HepG2 (cell line): Measurements from ENCODE around the gene EI24. TPM values are rescaled to one million over a fixed set of nuclear protein-coding genes. Genes with fewer than 3 reads are reported as not detected.

Source experiments
- ARID2 ChIP-seq: sonication (generic); formaldehyde crosslinking; IDR thresholded peaks from 2 replicates; pipeline ENCODE4 v1.8.1; 2022; ENCODE audit warnings: mild to moderate bottlenecking, missing genetic modification reagents, borderline replicate concordance
- CREM ChIP-seq, 2 experiments: sonication (generic) in 1 of 2; formaldehyde crosslinking in 1 of 2; IDR thresholded peaks; 2 replicates each; pipeline versions ENCODE4 v1.4.0 to v1.6.1; 2016 to 2020; ENCODE audit warnings: antibody characterized with exemption in 1 of 2, mild to moderate bottlenecking in 1 of 2, missing genetic modification reagents in 1 of 2
- HNF4G ChIP-seq, 2 experiments: sonication (generic) in 1 of 2; formaldehyde crosslinking in 1 of 2; IDR thresholded peaks; 2 replicates each; pipeline versions ENCODE4 v1.4.0 to v1.6.1; 2011 to 2020; ENCODE audit warnings: borderline replicate concordance in 2 of 2, low read depth in 2 of 2, mild to moderate bottlenecking in 2 of 2, low read length in 1 of 2, missing genetic modification reagents in 1 of 2, moderate library complexity in 1 of 2
- KMT2B ChIP-seq: IDR thresholded peaks from 2 replicates; pipeline ENCODE4 v1.6.1; 2016; ENCODE audit warnings: missing genetic modification reagents, missing compliant biosample characterization
- MXI1 ChIP-seq: IDR thresholded peaks from 3 replicates; pipeline ENCODE4 v1.6.1; 2012; ENCODE audit warnings: low read depth, low read length, inconsistent platforms, borderline replicate concordance
- PHF5A ChIP-seq: IDR thresholded peaks from one replicate; pipeline ENCODE4 v1.6.1; 2018; ENCODE audit warnings: low read depth, missing genetic modification reagents; ENCODE audit not compliant: unreplicated experiment
- SKI ChIP-seq: fragments of 450-650 bp; IDR thresholded peaks from one replicate; pipeline ENCODE4 v1.6.1; 2018; ENCODE audit warnings: mild to moderate bottlenecking; ENCODE audit not compliant: partially characterized antibody
- SMAD3 ChIP-seq: sonication (generic); formaldehyde crosslinking; IDR thresholded peaks from 2 replicates; pipeline ENCODE4 v1.4.0; 2020; ENCODE audit warnings: missing genetic modification reagents
- SP2 ChIP-seq: sonication (generic); formaldehyde crosslinking; IDR thresholded peaks from 2 replicates; pipeline ENCODE4 v1.5.1; 2020; ENCODE audit warnings: mild to moderate bottlenecking, missing genetic modification reagents
- SSRP1 ChIP-seq: IDR thresholded peaks from 2 replicates; pipeline ENCODE4 v1.6.1; 2016; ENCODE audit warnings: control low read depth
- TAF15 ChIP-seq: fragments of 200-400 bp; formaldehyde crosslinking; IDR thresholded peaks from one replicate; pipeline ENCODE4 v1.6.1; 2018; ENCODE audit warnings: mild to moderate bottlenecking, low read depth, low read length; ENCODE audit not compliant: poor library complexity, severe bottlenecking
- YY1 ChIP-seq: IDR thresholded peaks from 2 replicates; pipeline ENCODE4 v1.6.1; 2011; ENCODE audit warnings: low read length, low read depth, moderate library complexity, mild to moderate bottlenecking; ENCODE audit not compliant: insufficient read depth, insufficient replicate concordance
- ZNF343 ChIP-seq: sonication (generic); formaldehyde crosslinking; IDR thresholded peaks from 2 replicates; pipeline ENCODE4 v1.4.0; 2020; ENCODE audit warnings: mild to moderate bottlenecking, missing genetic modification reagents
- polyA plus RNA-seq, 8 experiments: library from polyadenylated mRNA; depleted of rRNA in 3 of 8; stranded (reverse) in 7 of 8; unstranded in 1 of 8; fragments of >200 nt; fragmentation: Illumina TruSeq in 4 of 8; extraction: Trizol in 4 of 8; gene quantifications; 2 replicates each; pipeline versions ENCODE4 v1.2.1 to v1.2.3, GENCODE V29; 2011 to 2016; ENCODE audit warnings: low read depth in 4 of 8, missing spikeins in 1 of 8, mixed read lengths in 1 of 8; ENCODE audit not compliant: insufficient read depth in 1 of 8
- total RNA-seq, 5 experiments: library from RNA; depleted of rRNA; stranded (reverse); fragments of >200 nt; fragmentation: Illumina TruSeq; extraction: Trizol; gene quantifications; 2 replicates each; pipeline ENCODE4 v1.2.3, GENCODE V29; 2016; ENCODE audit warnings: low read depth in 1 of 5
- TF ChIP-seq, protein P1 (sequence below): sonication (generic); formaldehyde crosslinking; IDR thresholded peaks from 2 replicates; pipeline ENCODE4 v1.5.1; 2020; ENCODE audit warnings: missing genetic modification reagents, mild to moderate bottlenecking, borderline replicate concordance
- TF ChIP-seq, protein P2 (sequence below): sonication (generic); formaldehyde crosslinking; IDR thresholded peaks from 2 replicates; pipeline ENCODE4 v1.4.0; 2020; ENCODE audit warnings: mild to moderate bottlenecking, low read depth, missing genetic modification reagents
- TF ChIP-seq, protein P3 (sequence below): sonication (generic); formaldehyde crosslinking; IDR thresholded peaks from 2 replicates; pipeline ENCODE4 v1.4.0; 2020; ENCODE audit warnings: missing genetic modification reagents
- TF ChIP-seq, protein P4 (sequence below): IDR thresholded peaks from 2 replicates; pipeline ENCODE4 v1.6.1; 2016; ENCODE audit warnings: mild to moderate bottlenecking
- TF ChIP-seq, protein P5 (sequence below): sonication (generic); formaldehyde crosslinking; IDR thresholded peaks from 2 replicates; pipeline ENCODE4 v1.4.0; 2020; ENCODE audit warnings: mild to moderate bottlenecking, missing genetic modification reagents

The EI24 gene
- total and polyA plus RNA-seq, 2 of the 13 experiments (the other 11 are each of a cell fraction or from before 2014, with no cell fraction given): 84.7 to 126 TPM

DNA sequence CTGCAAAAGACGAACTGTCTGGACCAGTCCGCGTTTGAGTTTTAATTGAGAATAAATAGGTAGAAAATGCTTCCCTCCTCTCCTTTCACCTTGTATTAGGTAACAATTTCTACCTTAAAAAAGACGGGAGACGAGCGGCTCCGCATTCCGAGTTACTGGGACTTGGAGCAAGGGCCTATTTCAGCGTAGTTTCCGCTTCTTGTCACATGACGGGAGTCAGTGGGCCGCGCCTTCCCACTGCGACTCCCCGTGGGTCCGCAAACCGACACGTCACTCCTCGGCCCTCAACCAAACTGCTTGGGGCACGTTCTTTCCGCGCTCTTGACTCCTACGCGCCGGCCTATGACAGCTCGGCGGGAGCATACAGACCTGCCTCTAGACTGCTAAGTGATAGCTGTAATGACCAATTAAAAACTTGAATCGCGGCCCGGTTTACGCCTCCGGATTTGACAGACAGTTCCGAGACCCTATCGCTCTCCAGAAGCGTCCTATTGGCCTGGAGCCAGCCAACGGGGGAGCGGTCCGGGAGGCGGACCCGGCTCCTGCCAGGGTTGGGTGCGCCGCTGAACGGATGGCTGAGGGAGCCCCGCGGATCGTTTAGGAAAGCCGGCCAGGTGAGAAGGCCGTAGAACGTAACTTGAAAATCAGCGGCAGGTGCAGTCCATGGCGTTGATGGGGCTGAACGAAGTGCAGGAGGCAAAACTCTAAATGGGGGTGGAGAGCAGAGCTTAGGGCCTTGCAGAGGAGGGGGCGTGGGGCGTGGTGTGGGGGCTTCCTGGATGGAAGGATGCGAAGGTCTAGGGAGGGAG, 23.2 kb downstream of the EI24 start, which contains the start of gene STT3A (continued):
- TF ChIP-seq HNF4G (IDR thresholded peaks at IDR 0.05; ENCODE audit: borderline replicate concordance, low read depth, low read length) (no peak), HNF4G (CRISPR knock-in tag; IDR thresholded peaks at IDR 0.05; ENCODE audit: borderline replicate concordance, low read depth) (no peak), PHF5A (no peak), ARID2 (CRISPR knock-in tag) (no peak), CREM (IDR thresholded peaks at IDR 0.05) (peak; percentile 94), CREM (CRISPR knock-in tag; IDR thresholded peaks at IDR 0.05) (no peak), SMAD3 (peak; percentile 32; the same call in 1 of the 2 replicates), MXI1 (peak; percentile 79; the same call in 1 of the 3 replicates), SP2 (CRISPR knock-in tag) (peak; percentile 99), KMT2B (CRISPR knock-in tag) (peak; percentile 69), ZNF343 (0 out of 2 replicates have a peak, but pooled peaks have one; percentile 6), TAF15 (no peak), SKI (peak; percentile 54), YY1 (peak; percentile 54), SSRP1 (no peak)
- TF ChIP-seq, protein P1, sequence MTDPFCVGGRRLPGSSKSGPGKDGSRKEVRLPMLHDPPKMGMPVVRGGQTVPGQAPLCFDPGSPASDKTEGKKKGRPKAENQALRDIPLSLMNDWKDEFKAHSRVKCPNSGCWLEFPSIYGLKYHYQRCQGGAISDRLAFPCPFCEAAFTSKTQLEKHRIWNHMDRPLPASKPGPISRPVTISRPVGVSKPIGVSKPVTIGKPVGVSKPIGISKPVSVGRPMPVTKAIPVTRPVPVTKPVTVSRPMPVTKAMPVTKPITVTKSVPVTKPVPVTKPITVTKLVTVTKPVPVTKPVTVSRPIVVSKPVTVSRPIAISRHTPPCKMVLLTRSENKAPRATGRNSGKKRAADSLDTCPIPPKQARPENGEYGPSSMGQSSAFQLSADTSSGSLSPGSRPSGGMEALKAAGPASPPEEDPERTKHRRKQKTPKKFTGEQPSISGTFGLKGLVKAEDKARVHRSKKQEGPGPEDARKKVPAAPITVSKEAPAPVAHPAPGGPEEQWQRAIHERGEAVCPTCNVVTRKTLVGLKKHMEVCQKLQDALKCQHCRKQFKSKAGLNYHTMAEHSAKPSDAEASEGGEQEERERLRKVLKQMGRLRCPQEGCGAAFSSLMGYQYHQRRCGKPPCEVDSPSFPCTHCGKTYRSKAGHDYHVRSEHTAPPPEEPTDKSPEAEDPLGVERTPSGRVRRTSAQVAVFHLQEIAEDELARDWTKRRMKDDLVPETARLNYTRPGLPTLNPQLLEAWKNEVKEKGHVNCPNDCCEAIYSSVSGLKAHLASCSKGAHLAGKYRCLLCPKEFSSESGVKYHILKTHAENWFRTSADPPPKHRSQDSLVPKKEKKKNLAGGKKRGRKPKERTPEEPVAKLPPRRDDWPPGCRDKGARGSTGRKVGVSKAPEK (CRISPR knock-in tag): no peak
- TF ChIP-seq, protein P2, sequence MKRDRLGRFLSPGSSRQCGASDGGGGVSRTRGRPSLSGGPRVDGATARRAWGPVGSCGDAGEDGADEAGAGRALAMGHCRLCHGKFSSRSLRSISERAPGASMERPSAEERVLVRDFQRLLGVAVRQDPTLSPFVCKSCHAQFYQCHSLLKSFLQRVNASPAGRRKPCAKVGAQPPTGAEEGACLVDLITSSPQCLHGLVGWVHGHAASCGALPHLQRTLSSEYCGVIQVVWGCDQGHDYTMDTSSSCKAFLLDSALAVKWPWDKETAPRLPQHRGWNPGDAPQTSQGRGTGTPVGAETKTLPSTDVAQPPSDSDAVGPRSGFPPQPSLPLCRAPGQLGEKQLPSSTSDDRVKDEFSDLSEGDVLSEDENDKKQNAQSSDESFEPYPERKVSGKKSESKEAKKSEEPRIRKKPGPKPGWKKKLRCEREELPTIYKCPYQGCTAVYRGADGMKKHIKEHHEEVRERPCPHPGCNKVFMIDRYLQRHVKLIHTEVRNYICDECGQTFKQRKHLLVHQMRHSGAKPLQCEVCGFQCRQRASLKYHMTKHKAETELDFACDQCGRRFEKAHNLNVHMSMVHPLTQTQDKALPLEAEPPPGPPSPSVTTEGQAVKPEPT (CRISPR knock-in tag): no peak
- TF ChIP-seq, protein P3, sequence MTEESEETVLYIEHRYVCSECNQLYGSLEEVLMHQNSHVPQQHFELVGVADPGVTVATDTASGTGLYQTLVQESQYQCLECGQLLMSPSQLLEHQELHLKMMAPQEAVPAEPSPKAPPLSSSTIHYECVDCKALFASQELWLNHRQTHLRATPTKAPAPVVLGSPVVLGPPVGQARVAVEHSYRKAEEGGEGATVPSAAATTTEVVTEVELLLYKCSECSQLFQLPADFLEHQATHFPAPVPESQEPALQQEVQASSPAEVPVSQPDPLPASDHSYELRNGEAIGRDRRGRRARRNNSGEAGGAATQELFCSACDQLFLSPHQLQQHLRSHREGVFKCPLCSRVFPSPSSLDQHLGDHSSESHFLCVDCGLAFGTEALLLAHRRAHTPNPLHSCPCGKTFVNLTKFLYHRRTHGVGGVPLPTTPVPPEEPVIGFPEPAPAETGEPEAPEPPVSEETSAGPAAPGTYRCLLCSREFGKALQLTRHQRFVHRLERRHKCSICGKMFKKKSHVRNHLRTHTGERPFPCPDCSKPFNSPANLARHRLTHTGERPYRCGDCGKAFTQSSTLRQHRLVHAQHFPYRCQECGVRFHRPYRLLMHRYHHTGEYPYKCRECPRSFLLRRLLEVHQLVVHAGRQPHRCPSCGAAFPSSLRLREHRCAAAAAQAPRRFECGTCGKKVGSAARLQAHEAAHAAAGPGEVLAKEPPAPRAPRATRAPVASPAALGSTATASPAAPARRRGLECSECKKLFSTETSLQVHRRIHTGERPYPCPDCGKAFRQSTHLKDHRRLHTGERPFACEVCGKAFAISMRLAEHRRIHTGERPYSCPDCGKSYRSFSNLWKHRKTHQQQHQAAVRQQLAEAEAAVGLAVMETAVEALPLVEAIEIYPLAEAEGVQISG (CRISPR knock-in tag): peak; percentile 72
- TF ChIP-seq, protein P4, sequence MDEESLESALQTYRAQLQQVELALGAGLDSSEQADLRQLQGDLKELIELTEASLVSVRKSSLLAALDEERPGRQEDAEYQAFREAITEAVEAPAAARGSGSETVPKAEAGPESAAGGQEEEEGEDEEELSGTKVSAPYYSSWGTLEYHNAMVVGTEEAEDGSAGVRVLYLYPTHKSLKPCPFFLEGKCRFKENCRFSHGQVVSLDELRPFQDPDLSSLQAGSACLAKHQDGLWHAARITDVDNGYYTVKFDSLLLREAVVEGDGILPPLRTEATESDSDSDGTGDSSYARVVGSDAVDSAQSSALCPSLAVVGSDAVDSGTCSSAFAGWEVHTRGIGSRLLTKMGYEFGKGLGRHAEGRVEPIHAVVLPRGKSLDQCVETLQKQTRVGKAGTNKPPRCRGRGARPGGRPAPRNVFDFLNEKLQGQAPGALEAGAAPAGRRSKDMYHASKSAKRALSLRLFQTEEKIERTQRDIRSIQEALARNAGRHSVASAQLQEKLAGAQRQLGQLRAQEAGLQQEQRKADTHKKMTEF (CRISPR knock-in tag): peak; percentile 56
- TF ChIP-seq, protein P5, sequence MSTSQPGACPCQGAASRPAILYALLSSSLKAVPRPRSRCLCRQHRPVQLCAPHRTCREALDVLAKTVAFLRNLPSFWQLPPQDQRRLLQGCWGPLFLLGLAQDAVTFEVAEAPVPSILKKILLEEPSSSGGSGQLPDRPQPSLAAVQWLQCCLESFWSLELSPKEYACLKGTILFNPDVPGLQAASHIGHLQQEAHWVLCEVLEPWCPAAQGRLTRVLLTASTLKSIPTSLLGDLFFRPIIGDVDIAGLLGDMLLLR: 0 out of 2 replicates have a peak, but pooled peaks have one; percentile 39
